GM19328 (cell line): Measurements from ENCODE around the gene NIP7.
"Not testable (repeated sequence)": the region's sequence is repeated elsewhere in the genome, so short reads cannot be mapped to it uniquely, and the experiment has no call there.

Experiments used
- ATAC-seq: cut with Tn5 transposase; IDR thresholded peaks from one replicate; pipeline ENCODE4 v1.9.1; 2021; ENCODE audit warnings: mild to moderate bottlenecking, moderate library complexity; ENCODE audit not compliant: unreplicated experiment

The NIP7 gene

GRCh38 chr16:69338557-69339288 is 849 bp upstream of the NIP7 start:
- no peak for ATAC-seq

- no peak for ATAC-seq
Observed at GRCh38 chr16:69340095-69340644, 598 bp downstream of the NIP7 start.

- no peak for ATAC-seq
Observed at GRCh38 chr16:69344171-69344570, 4.6 kb downstream of the NIP7 start.

DNA sequence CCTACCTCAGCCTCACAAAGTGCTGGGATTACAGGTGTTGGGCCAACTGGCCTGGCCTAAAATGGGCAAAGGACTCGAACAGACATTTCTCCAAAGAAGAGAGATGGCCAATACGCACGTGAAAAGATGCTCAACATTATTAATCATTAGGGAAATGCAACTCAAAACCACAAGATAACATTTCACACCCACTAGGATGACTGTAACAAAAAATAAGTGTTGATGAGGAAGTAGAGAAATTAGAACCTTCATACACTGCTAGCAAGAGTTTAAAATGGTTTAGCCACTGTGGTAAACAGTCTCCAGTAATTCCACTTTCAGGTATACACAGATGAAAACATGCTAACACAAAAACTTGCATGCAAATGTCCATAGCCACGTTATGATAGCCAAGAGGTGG is 6.4 kb downstream of the NIP7 start:
- no peak for ATAC-seq

DNA sequence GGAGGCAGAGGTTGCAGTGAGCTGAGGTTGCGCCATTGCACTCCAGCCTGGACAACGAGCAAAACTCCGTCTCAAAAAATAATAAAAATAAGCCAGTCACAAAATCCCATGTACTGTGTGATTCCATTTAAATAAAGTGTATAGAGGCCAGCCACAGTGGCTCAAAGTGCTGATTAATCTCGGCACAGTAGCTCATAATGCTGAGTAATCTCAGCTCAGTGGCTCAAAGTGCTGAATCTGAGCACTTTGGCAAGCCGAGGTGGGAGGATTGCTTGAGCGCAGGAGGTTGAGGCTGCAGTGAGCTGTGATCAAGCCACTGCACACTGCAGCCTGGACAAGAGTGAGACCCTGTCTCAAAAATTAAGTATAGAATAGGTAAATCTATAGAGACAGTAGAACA is 7.1 kb downstream of the NIP7 start:
- ATAC-seq: no peak

GRCh38 chr16:69348222-69348621 is 8.7 kb downstream of the NIP7 start:
- ATAC-seq: no peak

GRCh38 chr16:69349536-69349935 is 10.0 kb downstream of the NIP7 start:
- no peak for ATAC-seq

DNA sequence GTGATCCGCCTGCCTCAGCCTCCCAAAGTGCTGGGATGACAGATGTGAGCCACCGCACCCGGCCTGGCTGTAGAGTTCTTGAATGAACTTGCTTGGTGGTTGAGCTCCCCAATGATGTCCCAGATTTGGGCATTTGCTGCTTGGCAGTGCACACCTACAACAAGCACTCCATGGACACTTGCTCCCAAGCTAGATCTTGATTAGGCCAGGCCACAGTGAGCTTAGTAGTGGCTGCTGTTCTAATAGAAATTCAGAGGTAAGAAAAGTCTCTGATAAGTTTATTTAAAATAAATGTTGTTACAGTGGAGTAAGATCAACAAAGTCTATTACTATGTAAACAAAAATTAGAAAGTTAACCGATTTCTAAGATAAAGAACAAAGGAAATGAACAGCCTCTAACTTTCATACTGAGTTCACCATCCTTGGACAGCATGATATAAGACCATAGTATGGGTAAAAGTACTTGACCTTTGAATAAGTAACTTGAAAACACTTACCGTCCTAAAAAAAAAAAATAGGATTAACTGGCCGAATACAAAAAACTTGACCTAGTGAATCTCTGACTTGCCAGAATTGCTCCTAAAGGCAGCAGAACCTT is 11.1 kb downstream of the NIP7 start:
- no peak for ATAC-seq

GRCh38 chr16:69351309-69352027 is 11.9 kb downstream of the NIP7 start, which contains the start of gene TMED6:
Gene TMED6 (minus strand): TSS chr16:69351786. CDS start chr16:69351753, 33 bp downstream.
- no peak for ATAC-seq

- not testable (repeated sequence) for ATAC-seq
Observed at GRCh38 chr16:69360070-69360469, 20.5 kb downstream of the NIP7 start.

DNA sequence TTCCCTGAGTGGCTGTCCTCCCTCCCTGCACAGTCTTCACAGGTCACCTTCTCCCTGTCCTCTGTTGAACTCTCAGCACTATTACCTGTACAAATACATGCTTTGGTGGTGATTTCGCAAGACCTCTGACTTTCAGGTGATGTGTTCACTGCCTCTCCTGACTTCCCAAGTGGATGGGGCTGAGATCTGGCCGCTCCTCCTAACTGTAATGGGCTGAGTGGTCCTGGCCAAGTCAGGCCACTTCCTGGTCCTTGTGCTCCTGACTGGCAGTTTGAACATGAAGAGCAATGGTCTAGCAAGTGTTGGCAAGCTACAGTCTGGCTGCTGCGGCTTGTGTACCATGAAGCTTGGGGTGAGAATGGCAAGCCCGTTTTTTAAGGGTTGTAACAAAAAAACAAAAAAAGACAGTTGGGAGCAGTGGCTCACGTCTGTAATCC is 23.7 kb downstream of the NIP7 start:
- ATAC-seq: no peak

DNA sequence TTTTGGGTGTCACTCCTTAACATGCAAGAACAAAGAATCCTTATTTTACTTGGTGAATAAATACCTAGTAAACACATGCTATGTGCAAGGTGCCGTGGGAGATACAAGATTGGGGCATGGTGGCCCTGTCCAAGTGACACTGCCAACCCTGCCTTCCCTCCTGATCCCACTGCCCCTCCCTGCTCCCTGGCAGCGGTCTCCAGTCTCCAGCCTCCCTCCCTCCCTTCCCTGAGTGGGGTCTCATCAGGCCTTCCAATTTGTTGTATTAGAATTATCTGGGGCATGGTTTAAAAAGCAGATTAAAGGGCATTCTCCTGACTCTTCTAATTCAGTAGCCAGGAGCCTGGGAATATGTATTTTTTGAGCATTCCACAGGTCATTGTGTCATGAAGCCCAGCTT is 24.5 kb downstream of the NIP7 start:
- no peak for ATAC-seq

DNA sequence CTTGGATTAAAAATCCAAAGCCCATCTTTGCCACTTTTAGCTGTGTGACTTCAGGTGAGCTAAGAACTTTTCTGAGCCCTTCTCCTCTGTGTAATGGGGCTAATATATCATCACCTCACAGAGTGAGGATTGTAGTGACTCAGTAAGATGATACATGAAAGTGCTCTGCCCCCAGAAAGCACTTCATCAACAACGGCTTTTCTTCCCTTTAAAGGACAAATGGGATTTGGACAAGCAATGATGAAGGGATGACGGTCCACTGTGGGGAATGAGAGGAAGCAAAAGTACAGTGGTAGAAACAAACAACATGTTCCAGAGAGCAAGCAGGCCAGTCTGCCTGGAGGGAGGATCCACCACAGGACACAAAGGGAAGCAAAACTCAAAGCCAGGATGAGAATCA is 26.3 kb downstream of the NIP7 start:
- no peak for ATAC-seq

GRCh38 chr16:69366431-69366830 is 26.9 kb downstream of the NIP7 start:
- no peak for ATAC-seq

GRCh38 chr16:69367980-69368379 is 28.4 kb downstream of the NIP7 start:
- ATAC-seq: no peak

- ATAC-seq: no peak
Observed at GRCh38 chr16:69368866-69369265, 29.3 kb downstream of the NIP7 start.

GRCh38 chr16:69371564-69371963 is 32.0 kb downstream of the NIP7 start:
- ATAC-seq: no peak

GRCh38 chr16:69373019-69373418 is 33.4 kb downstream of the NIP7 start:
- no peak for ATAC-seq

GRCh38 chr16:69376393-69377059 is 37.0 kb downstream of the NIP7 start:
- no peak for ATAC-seq

GRCh38 chr16:69378036-69378435 is 38.5 kb downstream of the NIP7 start:
- ATAC-seq: no peak

DNA sequence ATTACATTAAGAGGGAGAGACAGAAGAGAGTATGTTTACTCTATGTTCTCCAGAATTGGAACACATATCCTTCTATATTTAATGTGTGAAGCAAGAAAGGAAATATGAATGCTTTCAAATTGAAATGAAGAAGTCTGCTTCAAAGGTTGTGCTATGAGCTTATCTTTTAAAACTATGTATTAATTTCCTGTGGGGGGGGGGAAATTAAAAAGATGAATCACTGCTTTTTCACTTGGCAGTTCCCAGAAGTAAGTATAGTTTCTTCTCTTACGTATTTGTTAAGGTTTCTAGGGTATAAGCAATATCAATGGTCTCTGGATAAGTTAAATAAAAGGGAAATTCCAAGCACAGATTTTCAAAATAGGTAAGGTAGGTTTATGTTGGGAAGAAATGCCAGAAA is 39.2 kb downstream of the NIP7 start:
- no peak for ATAC-seq
